LNCaP clone FGC (cell line): ENCODE measurements around the gene ST6GAL1.

Experiments used
- DNase-seq: peaks from one replicate; pipeline ENCODE4 v3.0.0-alpha.2; 2011; ENCODE audit warnings: low read depth
- H3K4me3 ChIP-seq: 2 replicates; pipeline ENCODE4 v1.5.1; 2011; ENCODE audit warnings: mild to moderate bottlenecking, low read depth, low read length, control low read depth
- TF ChIP-seq, protein P1 (sequence below): IDR thresholded peaks from 2 replicates; pipeline ENCODE4 v1.5.1; 2012; ENCODE audit warnings: mild to moderate bottlenecking; ENCODE audit not compliant: control insufficient read depth, insufficient read depth; ENCODE audit errors: extremely low read depth

Gene ST6GAL1

DNA sequence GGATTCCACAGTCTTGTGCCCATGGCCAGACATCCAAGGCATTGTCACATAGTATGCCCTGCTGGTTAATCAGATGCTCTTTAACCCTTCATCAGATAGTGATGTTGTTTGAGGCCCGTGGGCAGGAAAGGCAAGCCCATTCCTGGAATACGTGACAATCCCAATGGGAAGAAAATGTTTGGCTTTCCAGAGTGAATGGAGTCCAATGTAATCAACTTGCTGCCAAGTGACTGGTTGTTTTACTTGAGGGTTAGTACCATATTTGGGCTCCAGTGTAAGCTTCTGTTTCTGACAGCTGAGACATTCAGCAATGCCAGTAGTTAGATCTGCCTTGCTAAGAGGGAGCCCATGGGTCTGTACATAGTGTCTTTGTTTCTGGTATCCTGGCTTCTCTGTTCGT is 177.7 kb downstream of the ST6GAL1 start:
- DNase-seq, result no peak
- TF ChIP-seq, protein P1, sequence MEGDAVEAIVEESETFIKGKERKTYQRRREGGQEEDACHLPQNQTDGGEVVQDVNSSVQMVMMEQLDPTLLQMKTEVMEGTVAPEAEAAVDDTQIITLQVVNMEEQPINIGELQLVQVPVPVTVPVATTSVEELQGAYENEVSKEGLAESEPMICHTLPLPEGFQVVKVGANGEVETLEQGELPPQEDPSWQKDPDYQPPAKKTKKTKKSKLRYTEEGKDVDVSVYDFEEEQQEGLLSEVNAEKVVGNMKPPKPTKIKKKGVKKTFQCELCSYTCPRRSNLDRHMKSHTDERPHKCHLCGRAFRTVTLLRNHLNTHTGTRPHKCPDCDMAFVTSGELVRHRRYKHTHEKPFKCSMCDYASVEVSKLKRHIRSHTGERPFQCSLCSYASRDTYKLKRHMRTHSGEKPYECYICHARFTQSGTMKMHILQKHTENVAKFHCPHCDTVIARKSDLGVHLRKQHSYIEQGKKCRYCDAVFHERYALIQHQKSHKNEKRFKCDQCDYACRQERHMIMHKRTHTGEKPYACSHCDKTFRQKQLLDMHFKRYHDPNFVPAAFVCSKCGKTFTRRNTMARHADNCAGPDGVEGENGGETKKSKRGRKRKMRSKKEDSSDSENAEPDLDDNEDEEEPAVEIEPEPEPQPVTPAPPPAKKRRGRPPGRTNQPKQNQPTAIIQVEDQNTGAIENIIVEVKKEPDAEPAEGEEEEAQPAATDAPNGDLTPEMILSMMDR, result no peak

DNA sequence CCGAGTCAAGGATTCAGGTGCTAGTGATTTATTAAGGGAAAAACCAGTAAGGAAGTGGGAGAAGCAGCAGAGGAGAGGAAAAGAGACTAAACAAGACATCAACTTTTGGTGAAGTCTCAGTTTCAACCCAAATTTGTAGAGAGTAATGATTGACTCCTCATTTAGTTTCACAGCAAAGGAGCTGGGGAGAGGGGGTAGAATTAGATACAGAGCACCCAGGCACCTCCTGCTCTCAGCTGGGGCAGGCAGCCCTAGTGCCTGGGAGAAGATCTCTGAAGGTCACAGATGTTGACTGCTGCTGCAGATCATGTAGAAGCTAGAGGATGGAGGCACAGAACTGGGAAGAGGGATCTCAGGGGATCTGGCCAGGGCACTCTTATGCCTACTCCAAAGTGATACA is 179.8 kb downstream of the ST6GAL1 start:
- DNase-seq, result no peak
- TF ChIP-seq, protein P1, result no peak
- no peak overlapping the region for H3K4me3 ChIP-seq

More for the DNA sequence above, 177.7 kb downstream of the ST6GAL1 start:
- no peak overlapping the region for H3K4me3 ChIP-seq

DNA sequence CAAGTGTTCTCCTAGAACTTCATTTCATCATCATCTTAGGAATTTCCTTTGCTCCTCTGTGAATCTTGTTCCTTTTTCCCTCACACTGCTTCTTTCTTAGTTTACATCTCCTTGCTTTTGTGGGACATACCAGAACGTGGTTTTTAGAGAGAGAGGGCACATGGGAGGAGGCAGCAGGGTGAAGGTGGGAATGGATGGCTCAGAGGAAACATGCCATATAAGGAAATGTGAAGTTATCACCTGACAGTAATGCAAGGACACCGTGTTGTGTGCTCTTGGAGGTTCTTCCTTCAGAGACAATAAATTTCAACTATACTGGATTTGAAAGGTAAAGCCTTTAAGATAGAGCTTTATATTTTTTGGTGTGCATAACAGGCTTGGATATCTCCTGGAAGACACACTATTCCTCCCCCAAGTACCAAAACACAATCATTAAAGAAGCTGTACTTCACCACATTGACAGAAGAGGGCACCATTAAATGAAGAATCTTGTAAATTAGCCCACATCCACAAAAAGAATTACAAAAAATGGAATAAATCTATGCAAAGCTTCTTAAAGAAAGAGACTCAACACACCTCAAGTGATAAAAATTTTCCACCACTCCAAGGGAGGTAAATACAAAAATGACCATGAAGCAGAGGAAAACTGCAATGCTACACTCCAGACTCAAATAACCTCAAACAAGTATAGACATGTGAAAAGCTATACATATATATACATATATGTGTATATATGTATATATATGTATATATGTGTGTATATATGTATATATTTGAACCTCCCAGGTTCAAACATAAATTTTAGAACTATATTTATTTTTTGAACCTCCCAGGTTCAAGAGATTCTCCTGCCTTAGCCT is 182.8 kb downstream of the ST6GAL1 start:
- H3K4me3 ChIP-seq, result no peak overlapping the region
- DNase-seq, result no peak
- TF ChIP-seq, protein P1, result peak; percentile 53

DNA sequence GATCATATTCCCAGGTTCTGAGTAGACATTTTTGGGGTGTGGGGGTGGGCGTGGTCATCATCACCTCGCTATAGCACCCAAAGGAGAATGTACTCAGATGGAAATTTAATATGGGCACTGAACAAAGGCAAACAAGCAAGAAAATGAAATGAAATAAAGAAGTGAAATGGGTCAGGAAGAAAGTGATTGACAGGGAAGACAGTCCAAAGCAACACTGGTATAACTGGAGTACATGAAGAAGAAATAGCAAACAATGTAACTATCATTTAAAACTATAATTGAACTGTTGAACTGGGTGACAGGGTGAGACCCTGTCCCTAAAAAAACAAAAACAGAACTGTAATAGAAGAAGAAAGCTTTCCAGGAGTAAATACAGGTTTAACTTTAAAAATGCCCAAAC is 184.2 kb downstream of the ST6GAL1 start:
- no peak for DNase-seq
- TF ChIP-seq, protein P1, result no peak
- no peak overlapping the region for H3K4me3 ChIP-seq

DNA sequence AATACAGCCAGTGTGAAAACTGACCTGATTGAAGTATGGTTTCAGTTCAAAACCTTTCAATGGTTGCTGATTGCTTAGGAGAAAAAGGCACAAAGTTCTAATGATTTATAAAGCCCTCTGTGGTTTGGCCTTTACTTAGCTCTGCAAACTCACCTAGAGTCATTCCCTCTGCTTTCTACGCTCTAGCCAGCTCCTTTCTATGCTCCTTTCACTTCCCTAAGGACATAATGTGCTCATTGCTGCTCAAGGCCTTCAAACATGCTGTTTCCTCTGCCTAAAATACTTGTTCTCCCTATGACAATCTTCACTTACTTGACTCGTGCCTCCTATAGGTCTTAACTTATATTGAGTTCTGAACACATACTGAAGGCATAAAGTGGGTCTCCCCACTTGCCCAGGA is 190.0 kb downstream of the ST6GAL1 start:
- no peak for DNase-seq
- no peak overlapping the region for H3K4me3 ChIP-seq
- TF ChIP-seq, protein P1, result no peak

DNA sequence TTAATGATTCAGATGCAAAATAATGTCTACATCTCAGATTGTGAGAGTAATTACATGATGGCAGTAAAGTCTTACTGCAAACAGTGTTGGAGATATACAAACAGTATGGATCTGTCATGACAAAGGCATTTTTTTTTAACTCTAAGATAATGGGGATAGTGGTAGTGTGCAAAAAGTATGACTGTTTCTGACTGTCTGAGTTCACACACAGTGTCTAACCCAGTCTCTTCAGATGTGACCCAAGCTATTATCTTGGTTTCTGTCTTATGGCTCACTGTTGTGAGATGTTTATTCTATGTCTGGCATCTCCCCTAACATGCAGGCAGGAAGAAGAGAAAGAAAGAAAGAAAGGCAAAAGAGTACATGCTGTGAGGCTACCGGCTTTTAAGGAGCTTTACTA is 191.9 kb downstream of the ST6GAL1 start:
- TF ChIP-seq, protein P1, result no peak
- no peak for DNase-seq
- no peak overlapping the region for H3K4me3 ChIP-seq

DNA sequence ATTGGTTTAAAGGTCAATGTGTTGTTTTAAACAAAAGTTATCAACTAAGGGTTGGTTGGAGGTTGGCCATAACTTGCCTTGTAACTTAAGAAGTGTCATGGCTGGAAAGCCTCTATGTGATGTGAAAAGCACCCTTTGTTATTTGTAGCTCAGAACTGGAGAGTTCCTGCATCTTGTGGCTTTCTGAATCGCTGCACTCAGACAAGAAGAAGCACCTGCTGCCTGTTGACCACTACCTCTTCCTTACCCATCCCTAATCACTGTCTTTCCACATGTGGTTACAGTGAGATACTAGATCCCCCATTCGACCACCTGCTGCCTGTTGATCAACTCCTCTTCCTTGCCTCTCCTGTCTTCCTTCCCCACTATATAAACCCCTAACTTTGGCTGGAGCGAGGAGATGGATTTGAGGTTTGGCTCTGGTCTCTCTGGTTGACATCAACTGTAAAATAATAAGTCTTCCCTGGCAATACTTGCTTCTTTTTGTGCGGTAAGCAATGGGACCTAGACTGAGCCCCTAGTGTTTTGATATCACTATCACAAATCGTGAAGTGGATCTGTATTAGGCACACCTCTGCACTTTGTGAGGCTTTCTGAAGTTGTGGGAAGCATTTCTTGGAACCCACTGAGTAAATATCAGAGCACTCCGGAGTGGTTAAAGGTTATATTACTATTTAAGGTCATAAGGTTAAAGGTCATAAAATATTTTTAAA is 195.1 kb downstream of the ST6GAL1 start:
- no peak overlapping the region for H3K4me3 ChIP-seq
- TF ChIP-seq, protein P1, result no peak
- no peak for DNase-seq
